KOPT-K1 (cell line): ENCODE data around the gene COPA.
A peak's percentile ranks its signal among the peaks of the same experiment; 100 is the strongest.

Source experiments
- H3K27ac ChIP-seq: fragments of 200-600 bp; sonication (generic); 2 replicates; pipeline ENCODE4 v1.5.1; 2016; ENCODE audit warnings: antibody characterized with exemption, mild to moderate bottlenecking, low read depth, low read length; ENCODE audit not compliant: poor library complexity, severe bottlenecking
- H3K36me3 ChIP-seq: fragments of 200-600 bp; sonication (generic); 2 replicates; pipeline ENCODE4 v1.5.1; 2017; ENCODE audit warnings: antibody characterized with exemption, mild to moderate bottlenecking, low read length, moderate library complexity; ENCODE audit not compliant: insufficient read depth
- H3K9me3 ChIP-seq: fragments of 200-600 bp; sonication (generic); 2 replicates; pipeline ENCODE4 v1.5.1; 2017; ENCODE audit warnings: antibody characterized with exemption, low read length, mild to moderate bottlenecking; ENCODE audit not compliant: insufficient read depth, poor library complexity, severe bottlenecking

COPA gene

DNA sequence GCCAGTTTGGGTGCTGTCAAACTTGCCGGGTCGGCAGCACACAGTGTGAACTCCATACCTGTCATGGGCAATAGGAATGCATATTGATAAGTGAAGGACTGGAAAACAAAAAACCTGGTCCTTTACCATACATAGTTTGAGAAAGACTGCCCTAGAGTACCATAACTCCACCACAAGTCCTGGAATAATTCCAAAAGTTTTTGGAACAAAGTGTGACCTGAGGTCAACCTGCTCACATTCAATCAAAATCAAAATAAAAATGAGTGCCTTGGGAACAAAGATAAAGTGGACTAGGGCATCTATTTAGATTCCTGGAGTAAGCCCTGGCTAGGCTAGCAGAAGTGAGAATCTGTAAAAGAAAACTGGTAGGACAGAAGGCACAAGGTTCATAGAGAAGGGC, 65.7 kb downstream of the COPA start:
- Histone ChIP-seq H3K9me3 (no peaks in the 10 kb centered on the region), H3K27ac (no peak overlapping the region), H3K36me3 (peaks cover 56% of the 10 kb centered on the region)

DNA sequence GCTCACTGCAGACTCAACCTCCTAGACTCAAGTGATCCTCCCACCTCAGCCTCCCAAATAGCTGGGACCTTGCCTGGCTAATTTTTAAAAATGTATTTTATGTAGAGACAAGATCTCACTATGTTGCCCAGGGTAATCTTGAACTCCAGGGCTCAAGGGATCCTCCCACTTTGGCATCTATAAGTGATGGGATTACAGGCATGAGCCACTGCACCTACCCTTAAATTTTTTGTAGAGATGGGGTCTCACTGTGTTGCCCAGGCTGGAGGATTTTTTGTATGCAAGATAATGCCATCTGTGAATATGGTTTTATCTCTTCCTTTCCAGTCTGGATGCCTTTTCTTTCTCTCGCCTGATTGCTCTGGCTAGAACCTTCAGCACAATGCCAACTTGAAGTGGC, 72.0 kb downstream of the COPA start:
- Histone ChIP-seq H3K36me3 (no peaks in the 10 kb centered on the region), H3K27ac (no peak overlapping the region), H3K9me3 (no peaks in the 10 kb centered on the region)

DNA sequence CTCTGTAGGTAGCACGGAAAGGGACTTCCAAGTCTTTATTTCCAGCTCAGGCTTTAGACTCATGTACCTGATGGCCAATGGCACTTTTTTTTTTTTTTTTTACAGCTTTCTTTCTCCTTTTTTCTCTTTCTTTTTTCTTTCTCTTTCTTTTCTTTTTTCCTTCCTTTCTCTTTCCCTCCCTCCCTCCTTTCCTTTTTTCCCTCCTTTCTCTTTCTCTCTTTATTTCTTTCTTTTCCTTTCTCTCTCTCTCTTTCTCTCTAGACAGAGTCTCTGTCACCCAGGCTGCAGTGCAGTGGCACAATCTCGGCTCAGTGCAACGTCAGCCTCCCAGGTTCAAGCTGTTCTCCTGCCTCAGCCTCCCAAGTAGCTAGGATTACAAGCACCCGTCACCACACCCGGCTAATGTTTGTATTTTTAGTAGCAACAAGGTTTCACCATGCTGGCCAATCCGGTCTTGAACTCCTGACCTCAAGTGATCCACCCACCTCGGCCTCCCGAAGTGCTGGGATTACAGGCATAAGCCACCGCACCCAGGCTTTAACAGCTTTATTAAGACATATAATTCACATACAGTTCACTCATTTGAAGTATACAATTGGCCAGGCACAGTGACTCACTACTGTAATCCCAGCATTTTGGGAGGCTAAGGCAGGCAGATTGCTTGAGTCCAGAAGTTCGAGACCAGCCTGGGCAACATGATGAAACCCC, 75.6 kb downstream of the COPA start:
- Histone ChIP-seq H3K9me3 (no peaks in the 10 kb centered on the region), H3K27ac (no peak overlapping the region), H3K36me3 (no peaks in the 10 kb centered on the region)

DNA sequence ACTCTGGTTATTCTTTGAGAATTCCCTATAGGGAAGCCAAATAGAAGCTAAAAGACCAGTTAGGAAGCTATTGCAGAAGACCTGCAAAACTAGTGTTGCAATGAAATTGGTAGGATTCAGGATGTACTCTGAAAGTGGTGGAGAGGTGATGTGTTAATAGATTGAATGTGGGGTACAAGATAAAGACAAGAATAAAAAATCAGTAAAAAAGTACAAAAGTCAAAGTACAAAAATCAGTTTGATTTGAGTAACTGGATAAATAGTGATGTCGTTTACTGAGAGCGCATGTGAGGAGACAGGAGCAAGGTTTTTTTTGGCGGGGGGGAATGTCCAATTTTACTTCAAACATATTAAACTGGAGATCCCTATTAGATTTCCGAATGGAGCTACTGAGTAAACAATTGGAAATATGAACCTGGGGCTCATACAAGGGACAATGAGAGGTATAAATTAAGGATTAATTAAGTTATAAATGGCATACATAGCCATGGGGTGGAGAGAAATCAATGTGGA, 78.2 kb downstream of the COPA start:
- Histone ChIP-seq H3K27ac (no peak overlapping the region), H3K9me3 (no peaks in the 10 kb centered on the region), H3K36me3 (no peaks in the 10 kb centered on the region; the same call in 1 of the 2 replicates)

GRCh38 chr1:160261893-160262794, 80.9 kb downstream of the COPA start, which contains the start of gene DCAF8:
Gene DCAF8, minus strand, starts transcription at chr1:160262549. Its CDS starts 18,541 bp downstream, at chr1:160244008.
- Histone ChIP-seq H3K9me3 (no peaks in the 10 kb centered on the region), H3K36me3 (peaks cover 21% of the 10 kb centered on the region), H3K27ac (peak within 1 kb of the TSS; percentile 80)

DNA sequence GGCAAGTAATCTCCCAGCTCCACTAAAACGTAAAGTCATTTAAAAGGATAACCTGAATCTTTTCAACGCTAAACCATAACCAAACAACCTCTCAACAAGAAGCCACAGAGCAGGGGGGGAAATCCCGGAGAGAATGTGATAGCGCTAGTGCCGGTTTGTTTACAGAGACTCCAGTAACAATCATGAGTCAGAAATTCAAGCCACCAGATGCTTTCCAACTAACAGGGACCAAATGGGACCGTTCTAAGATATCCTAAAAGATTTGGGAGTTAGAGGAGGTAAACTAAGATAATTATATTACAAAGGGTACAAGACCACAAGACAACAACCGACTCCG, 81.5 kb downstream of the COPA start:
- peaks cover 24% of the 10 kb centered on the region for H3K36me3 ChIP-seq
- H3K9me3 ChIP-seq = no peaks in the 10 kb centered on the region
- peak overlapping the region; percentile 80 for H3K27ac ChIP-seq

DNA sequence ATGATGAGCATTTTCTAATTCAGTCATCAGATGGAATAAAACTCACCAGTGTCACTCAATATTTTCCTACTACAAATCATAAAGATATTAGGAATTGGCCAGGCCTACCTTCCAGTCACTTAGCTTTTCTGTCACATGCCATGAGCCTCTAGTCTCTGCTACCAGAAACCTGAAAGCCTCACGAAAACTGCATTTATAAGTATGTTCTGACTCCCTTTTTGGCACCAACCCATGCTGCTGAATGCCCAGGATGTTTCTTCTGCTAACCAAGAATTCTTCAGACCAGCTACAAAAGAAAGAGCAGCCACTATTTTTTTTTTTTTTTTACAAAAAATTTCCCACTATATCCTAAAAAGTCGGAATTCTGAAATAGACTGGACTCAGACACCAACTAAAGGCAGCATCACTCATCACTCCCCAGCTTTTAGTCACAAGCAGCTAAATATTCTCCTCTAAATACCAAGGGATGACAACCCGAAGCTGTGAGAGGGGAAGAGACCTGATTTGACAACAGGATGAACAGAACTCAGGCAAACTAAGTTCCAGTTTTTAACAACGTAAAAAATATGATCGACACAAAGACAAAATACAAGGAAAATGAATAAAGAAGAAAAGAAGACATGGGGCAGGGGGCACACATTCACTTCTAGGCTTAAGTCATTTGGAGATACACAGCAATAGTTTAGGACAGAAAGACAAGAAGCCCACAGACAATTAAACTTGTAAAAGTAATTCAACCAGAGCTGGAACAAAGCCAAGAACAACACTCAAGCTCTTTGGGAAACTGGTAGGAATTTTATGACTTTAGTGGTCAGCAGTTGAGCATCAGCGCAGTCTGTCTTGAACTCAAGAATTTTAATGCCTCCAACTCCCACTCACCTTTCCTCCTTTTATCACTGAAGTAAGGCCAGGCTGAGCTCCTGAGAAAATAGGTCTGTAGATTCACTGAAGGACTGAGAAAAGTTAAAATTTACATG, 82.4 kb downstream of the COPA start:
- Histone ChIP-seq H3K36me3 (peaks cover 30% of the 10 kb centered on the region), H3K9me3 (no peaks in the 10 kb centered on the region), H3K27ac (peak overlapping the region; percentile 80)

GRCh38 chr1:160258177-160258798, 84.8 kb downstream of the COPA start:
- Histone ChIP-seq H3K9me3 (no peaks in the 10 kb centered on the region), H3K36me3 (peaks cover 50% of the 10 kb centered on the region), H3K27ac (no peak overlapping the region)

- H3K36me3 ChIP-seq = peaks cover 55% of the 10 kb centered on the region
- H3K9me3 ChIP-seq = no peaks in the 10 kb centered on the region
- H3K27ac ChIP-seq = no peak overlapping the region
Observed at GRCh38 chr1:160257411-160258015, 85.5 kb downstream of the COPA start.

- Histone ChIP-seq H3K36me3 (peaks cover 59% of the 10 kb centered on the region), H3K9me3 (no peaks in the 10 kb centered on the region), H3K27ac (no peak overlapping the region)
Observed at GRCh38 chr1:160256396-160257046, 86.5 kb downstream of the COPA start.

- Histone ChIP-seq H3K27ac (no peak overlapping the region), H3K9me3 (no peaks in the 10 kb centered on the region), H3K36me3 (peaks cover 66% of the 10 kb centered on the region)
Observed at GRCh38 chr1:160255781-160256300, 87.2 kb downstream of the COPA start.

DNA sequence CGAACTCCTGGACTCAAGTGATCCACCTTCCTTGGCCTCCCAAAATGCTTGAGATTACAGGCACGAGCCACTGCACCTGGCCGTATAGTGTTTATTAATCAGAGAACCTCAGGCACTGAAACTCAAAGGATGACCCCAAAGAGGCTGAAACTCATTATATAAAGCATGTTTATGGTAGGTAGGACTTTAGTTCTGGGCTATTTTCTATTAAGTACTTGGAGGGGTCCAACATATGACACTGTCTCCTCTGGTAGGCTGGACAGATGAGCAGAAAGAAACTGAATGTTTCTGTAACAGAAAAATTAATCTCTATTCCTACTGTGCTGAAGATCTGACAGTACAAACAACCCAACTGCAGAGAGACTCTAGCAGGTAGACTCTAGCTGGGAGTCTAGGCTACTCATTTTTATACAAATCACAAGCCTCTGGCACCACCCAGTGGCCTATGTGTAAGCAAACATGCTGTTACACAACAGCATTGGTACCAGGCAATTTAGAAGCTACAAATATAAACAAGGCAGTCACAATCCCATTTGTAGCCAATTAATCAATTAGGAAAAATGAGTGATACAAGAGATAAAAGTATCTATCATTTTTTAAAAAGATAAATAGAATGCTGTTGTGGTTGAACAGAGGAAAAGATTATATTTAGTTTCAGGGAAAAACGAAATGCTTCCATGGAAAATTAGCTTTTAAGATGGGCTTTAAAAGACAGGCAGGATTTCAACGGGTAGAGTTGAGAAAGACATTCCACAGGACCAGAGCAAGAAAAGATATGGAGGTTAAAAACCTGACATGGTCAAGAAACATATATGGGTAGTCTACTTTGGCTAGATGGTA, 91.1 kb downstream of the COPA start:
- Histone ChIP-seq H3K27ac (no peak overlapping the region), H3K9me3 (no peaks in the 10 kb centered on the region)

DNA sequence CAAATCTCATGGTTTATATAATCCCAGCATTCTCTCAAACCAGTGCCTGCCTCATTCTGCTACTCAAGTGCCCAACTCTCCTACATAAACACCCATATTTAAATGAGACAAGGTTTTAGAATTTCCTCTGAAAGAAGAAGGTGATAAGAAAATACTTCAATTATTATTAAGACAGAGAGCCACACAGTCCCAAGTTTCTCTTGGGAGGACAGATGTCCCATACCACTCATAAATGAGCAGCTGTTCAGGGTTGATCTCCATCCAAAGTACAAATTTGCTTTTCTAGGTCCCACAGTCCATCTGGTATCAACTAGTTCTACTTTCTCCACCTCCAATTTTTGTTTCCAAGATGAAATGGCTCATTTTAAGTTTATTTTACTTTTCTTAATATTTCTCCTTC, 92.0 kb downstream of the COPA start:
- no peaks in the 10 kb centered on the region for H3K9me3 ChIP-seq
- H3K36me3 ChIP-seq = peaks cover 66% of the 10 kb centered on the region
- no peak overlapping the region for H3K27ac ChIP-seq

More for the DNA sequence above, 91.1 kb downstream of the COPA start:
- peaks cover 68% of the 10 kb centered on the region for H3K36me3 ChIP-seq
